ENCODE data around the gene CC2D1A. TPM values are rescaled to one million over a fixed set of nuclear protein-coding genes. Genes with fewer than 3 reads are reported as not detected.

CC2D1A gene
- total RNA-seq, 1 donor from 2014 or later = 38.5 TPM

DNA sequence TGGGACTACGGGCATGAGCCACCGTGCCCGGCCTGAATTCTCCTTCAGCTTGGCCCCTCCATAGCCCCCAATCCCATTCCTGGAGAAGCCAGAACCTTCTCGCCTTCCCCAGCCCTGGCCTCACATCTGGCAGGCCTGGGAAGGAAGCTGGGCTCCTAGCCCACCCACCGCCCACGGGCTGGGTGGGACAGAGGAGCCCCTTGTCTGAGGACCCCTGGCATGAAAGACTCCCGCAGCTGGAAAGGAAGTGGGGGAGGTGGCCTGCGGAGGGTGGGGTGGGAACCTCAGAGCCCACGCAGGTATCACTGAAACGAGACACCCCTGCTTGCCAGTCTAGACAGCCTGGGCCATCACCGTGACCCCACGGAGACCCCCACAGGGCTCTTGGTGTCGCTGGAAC is 36.7 kb upstream of the CC2D1A start:
- Mint-ChIP-seq H3K27me3 (peaks cover 29% of the 10 kb centered on the region), H3K4me3 (no peak overlapping the region), H3K9me3 (no peaks in the 10 kb centered on the region), H3K36me3 (ENCODE audit: low read depth) (peaks cover 3% of the 10 kb centered on the region), H3K4me1 (peaks cover 18% of the 10 kb centered on the region), H3K27ac (no peak overlapping the region)
- intact Hi-C loops (cut with micrococcal nuclease) = no loop called here
- no peak for DNase-seq

DNA sequence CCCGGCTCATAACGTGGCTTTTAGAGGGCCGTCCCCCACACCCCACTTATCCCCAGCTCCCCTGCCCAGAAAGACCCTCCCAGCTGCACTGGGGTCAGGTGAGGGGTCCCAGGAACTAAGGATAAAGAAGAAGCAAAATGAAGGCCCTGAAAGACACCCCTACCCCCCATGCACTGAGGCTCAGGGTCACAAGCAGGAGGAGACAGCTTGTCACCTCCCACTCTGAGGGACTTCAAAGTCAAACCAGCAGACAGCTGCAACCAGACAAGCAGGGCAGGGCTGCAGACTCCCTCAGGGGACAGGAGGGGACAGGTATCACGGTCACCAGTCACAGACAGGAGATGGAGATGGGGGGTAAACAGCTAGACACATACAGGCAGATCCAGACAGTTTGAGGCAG is 35.1 kb upstream of the CC2D1A start:
- Mint-ChIP-seq H3K9me3 (no peaks in the 10 kb centered on the region), H3K36me3 (ENCODE audit: low read depth) (peaks cover 2% of the 10 kb centered on the region), H3K4me1 (peaks cover 14% of the 10 kb centered on the region), H3K27ac (peak overlapping the region; percentile 15), H3K27me3 (peaks cover 23% of the 10 kb centered on the region), H3K4me3 (no peak overlapping the region)
- no peak for DNase-seq
- intact Hi-C loops (cut with micrococcal nuclease) = no loop called here

DNA sequence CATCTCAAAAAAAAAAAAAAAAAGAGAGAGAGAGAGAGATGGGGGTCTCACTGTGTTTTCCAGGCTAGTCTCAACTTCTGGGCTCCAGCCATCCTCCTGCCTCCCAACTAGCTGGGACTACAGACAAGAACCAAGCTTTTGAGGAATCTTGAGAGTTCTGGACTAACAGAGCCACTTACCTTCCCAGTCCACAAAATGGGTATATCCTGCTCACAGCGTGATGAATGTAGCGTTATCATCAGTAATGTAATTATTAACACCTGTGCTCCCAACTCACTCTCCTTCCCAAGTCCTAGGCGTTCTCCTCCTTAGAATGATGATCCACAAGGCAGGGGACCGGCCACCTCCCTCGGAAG is 33.7 kb upstream of the CC2D1A start:
- Mint-ChIP-seq H3K27me3 (peaks cover 13% of the 10 kb centered on the region), H3K9me3 (no peaks in the 10 kb centered on the region), H3K27ac (no peak overlapping the region), H3K4me3 (peak overlapping the region; percentile 80), H3K4me1 (peaks cover 8% of the 10 kb centered on the region), H3K36me3 (ENCODE audit: low read depth) (no peaks in the 10 kb centered on the region)
- no peak for DNase-seq
- intact Hi-C loops (cut with micrococcal nuclease) = no loop called here

DNA sequence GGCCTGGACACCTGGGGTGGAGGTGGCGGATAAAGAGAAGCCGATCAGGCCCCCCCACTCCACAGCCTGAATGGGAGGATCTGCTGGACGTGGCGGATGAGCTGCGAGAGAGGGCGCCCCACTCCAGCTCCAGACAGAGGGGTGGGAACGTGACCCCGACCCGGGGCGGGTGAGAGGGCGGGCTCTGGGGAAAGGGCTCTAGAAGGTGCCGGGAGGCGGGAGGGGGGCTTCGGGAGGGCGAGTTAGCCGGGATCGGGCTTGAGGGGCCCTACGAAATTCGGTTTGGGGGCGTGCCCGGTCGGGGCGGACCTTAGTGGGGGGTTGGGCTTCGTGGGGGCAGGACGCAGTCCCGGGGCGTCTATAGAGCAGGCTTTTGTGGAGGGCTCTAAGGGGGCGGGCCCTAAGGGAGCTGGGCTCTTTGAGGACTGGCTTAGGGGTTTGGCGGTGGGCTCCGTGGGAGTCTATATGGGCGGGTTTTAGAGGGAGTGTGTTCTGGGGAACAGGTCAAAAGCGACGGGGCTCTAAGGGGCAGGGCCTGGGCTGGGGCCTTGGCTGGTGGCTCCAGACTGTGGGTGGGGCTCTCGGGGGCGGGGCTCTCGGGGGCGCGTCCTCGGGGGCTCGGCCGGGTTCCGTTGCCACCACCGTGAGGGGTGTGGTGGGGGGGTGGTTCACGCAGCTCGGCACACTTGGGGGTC is 33.2 kb upstream of the CC2D1A start:
- intact Hi-C loops (cut with micrococcal nuclease) = no loop called here
- Mint-ChIP-seq H3K27ac (no peak overlapping the region), H3K27me3 (peaks cover 9% of the 10 kb centered on the region), H3K4me3 (peak overlapping the region; percentile 80), H3K36me3 (ENCODE audit: low read depth) (no peaks in the 10 kb centered on the region), H3K9me3 (no peaks in the 10 kb centered on the region), H3K4me1 (peaks cover 6% of the 10 kb centered on the region)
- peak; percentile 85 for DNase-seq

DNA sequence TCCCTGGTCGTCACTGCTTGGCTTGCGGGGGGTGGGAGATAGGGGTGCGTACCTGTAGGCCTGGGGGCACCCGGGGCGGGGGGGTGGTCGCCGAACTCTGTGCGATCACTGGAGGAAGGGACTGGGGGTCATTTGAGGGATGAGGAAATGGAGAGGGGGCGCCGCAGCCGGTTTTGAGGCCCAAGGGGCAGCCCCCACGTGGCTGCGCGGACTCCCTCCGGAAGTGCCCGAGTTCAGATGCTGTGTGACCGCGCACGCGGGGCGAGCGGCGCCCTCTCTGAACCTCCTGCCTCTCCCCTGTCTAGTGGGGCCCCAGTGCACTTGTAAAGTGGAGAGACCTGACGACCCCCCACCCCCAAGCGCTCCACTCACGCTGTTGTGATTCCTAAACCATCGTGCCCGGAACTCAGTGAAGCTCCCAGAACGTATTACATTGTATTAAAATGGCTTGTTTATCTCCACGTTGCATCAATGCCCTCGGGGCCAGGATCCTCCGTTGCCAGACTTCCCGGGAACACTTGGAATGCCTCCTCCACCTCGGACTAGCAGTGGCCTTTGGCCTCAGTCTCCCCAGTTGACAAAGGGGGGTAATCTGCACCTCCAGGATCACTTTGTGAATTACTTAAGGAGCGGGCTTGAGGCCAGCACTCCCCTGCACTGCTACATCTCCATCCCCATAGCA is 32.0 kb upstream of the CC2D1A start:
- H3K27me3 Mint-ChIP-seq = peaks cover 6% of the 10 kb centered on the region
- no peaks in the 10 kb centered on the region for H3K9me3 Mint-ChIP-seq
- intact Hi-C loops (cut with micrococcal nuclease) = no loop called here
- no peak for DNase-seq
- no peak overlapping the region for H3K27ac Mint-ChIP-seq
- peaks cover 2% of the 10 kb centered on the region for H3K4me1 Mint-ChIP-seq
- H3K36me3 Mint-ChIP-seq (ENCODE audit: low read depth) = no peaks in the 10 kb centered on the region
- H3K4me3 Mint-ChIP-seq = no peak overlapping the region

DNA sequence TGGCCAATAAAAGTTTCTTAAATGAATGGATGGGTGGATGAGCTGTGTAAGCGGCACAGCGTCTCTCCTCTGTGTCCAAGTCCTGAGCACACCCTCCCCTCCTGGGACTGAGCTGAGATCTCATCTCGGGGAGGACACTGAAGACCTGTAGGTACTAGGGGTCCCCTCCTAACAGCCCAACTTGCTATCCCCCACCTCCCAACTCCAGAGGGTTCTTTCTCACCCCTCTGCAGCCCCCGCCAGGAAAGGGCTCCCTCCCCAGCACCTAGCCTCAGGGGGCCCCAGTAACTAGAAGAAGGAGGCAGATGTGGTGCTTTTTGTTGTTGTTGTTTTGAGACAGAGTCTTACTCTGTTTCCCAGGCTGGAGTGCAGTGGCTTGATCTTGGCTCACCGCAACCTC is 30.2 kb upstream of the CC2D1A start:
- Mint-ChIP-seq H3K4me1 (peaks cover 10% of the 10 kb centered on the region), H3K9me3 (no peaks in the 10 kb centered on the region), H3K4me3 (no peak overlapping the region), H3K27ac (no peak overlapping the region), H3K36me3 (ENCODE audit: low read depth) (no peaks in the 10 kb centered on the region), H3K27me3 (peaks cover 6% of the 10 kb centered on the region)
- intact Hi-C loops (cut with micrococcal nuclease) = no loop called here
- DNase-seq = no peak

DNA sequence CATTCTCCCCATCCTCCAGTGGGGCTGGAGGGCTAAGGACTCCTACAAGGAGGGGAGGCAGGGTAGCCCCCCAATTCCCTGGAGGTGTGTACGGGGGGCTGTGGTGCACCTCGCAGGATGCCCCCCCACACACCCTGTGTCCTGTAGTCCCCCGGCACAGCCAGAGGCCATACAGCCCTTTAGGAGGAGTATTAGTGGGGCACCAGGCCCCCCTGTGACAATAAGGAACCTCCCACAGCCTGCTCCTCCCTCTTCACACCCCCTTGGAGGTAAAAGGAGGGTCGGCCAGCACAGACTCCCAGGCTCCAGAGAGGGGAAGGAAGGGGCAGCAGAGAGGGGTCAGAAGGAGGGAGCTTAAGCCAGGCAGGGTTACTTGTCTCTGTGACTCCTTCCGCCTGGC is 29.2 kb upstream of the CC2D1A start, which contains the start of gene NANOS3:
Gene NANOS3, plus strand, starts transcription at position 301 of the 400 bp plus-strand sequence. CDS start 115 bp downstream, outside the sequence.
- intact Hi-C loops (cut with micrococcal nuclease) = no loop called here
- no peak within 1 kb of the TSS for H3K4me3 Mint-ChIP-seq
- peaks cover 20% of the 10 kb centered on the region for H3K4me1 Mint-ChIP-seq
- no peaks in the 10 kb centered on the region for H3K9me3 Mint-ChIP-seq
- DNase-seq = no peak
- no peak within 1 kb of the TSS for H3K27ac Mint-ChIP-seq
- H3K36me3 Mint-ChIP-seq (ENCODE audit: low read depth) = no peaks in the 10 kb centered on the region
- H3K27me3 Mint-ChIP-seq = peaks cover 3% of the 10 kb centered on the region

DNA sequence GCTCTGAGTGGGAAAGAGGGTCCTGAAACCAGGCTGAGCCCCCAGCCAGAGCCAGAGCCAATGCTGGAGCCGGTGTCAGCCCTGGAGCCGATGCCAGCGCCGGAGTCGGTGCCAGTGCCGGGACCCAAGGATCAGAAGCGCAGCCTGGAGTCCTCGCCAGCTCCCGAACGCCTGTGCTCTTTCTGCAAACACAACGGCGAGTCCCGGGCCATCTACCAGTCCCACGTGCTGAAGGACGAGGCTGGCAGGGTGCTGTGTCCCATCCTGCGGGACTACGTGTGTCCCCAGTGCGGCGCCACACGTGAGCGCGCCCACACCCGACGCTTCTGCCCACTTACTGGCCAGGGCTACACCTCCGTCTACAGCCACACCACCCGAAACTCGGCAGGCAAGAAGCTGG is 28.7 kb upstream of the CC2D1A start:
- peaks cover 3% of the 10 kb centered on the region for H3K27me3 Mint-ChIP-seq
- H3K4me1 Mint-ChIP-seq = peaks cover 25% of the 10 kb centered on the region
- no peak overlapping the region for H3K27ac Mint-ChIP-seq
- H3K9me3 Mint-ChIP-seq = no peaks in the 10 kb centered on the region
- no peak for DNase-seq
- no peaks in the 10 kb centered on the region for H3K36me3 Mint-ChIP-seq (ENCODE audit: low read depth)
- intact Hi-C loops (cut with micrococcal nuclease) = no loop called here
- H3K4me3 Mint-ChIP-seq = no peak overlapping the region

DNA sequence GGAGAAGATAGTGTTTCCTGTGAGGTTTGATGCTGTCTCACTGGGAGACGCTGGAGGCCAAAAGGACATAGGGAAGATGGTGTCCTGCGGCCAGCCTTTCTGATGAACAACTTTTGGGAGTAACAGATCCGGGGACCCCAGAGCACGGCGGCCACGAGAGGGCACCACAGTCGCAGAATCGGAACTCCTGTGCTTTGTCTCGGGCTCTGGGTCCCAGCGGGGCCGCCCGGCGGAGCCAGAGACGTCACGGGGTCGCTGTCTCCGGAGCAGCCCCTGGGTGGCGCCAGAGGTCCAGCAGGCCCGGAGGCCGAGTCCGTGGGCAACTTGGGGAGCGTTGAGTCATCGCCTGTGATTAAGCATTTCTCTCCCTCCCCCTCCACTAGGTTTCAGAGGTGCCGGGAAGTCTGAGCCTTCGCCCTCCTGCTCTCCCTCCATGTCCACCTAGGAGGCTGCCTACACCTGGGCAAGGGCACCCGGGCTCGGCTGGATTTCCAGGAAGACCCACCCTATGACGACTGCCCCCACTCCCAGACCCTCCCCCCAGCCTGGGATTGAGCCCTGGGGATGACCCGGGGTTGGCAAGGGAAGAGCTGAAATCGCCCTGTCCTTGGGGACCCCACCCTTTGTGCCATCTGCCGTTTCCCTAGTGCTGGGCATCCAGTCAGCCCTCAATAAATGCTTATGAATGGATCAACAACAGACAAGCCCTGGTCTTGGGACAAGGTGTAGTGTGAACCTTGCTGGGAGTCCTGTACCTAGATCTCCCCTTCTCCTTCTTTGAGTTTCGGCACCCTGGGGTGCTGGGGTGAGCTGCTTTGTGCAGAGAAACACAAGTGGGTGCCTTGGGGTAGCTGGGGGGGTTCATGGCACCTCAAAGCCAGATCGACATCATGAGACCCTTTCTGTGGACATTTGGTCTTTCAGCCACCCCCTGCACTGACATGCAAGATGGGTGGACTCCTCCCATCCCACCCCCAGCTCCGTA is 25.6 kb upstream of the CC2D1A start:
- intact Hi-C loops (cut with micrococcal nuclease) = loop anchor here (1.0 to 10.0 kb wide), 9 partner anchors 26 to 594 kb away; partner anchors contain the start of genes ASF1B, BRME1, CC2D1A and DCAF15
- Mint-ChIP-seq H3K9me3 (no peaks in the 10 kb centered on the region), H3K36me3 (ENCODE audit: low read depth) (no peaks in the 10 kb centered on the region), H3K27me3 (no peaks in the 10 kb centered on the region), H3K27ac (peak overlapping the region; percentile 89), H3K4me1 (peaks cover 34% of the 10 kb centered on the region), H3K4me3 (peak overlapping the region; percentile 70)
- peak; percentile 100 for DNase-seq

DNA sequence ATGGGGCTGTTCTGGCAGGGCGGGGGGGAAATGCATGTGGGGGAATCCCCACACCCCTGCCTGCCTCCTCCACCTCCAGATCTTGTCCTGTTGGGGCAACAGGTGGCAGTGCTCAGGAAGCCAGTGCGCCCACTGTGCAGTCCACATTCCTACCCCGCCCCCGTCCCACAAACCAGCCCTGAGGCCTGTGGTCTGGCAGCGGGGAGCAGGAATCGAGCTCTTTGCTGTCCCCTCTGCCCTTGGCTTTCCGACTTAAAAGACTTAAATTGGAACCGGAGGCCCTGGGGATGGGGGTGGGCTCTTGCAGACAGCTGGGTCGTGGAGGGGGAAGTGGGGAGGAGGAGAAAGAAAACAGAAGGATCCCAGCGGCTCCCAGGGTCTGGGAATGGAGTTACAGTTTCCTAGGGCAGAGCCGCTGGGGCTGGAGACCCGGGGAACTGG is 24.7 kb upstream of the CC2D1A start:
- H3K27ac Mint-ChIP-seq = peak overlapping the region; percentile 89
- H3K27me3 Mint-ChIP-seq = no peaks in the 10 kb centered on the region
- no peaks in the 10 kb centered on the region for H3K9me3 Mint-ChIP-seq
- intact Hi-C loops (cut with micrococcal nuclease) = loop anchor here (2.0 to 10.0 kb wide), 4 partner anchors 26 to 594 kb away; partner anchors contain the start of genes ASF1B, BRME1, CC2D1A and PTGER1
- DNase-seq = peak; percentile 77
- peak overlapping the region; percentile 70 for H3K4me3 Mint-ChIP-seq
- peaks cover 34% of the 10 kb centered on the region for H3K4me1 Mint-ChIP-seq
- H3K36me3 Mint-ChIP-seq (ENCODE audit: low read depth) = no peaks in the 10 kb centered on the region

DNA sequence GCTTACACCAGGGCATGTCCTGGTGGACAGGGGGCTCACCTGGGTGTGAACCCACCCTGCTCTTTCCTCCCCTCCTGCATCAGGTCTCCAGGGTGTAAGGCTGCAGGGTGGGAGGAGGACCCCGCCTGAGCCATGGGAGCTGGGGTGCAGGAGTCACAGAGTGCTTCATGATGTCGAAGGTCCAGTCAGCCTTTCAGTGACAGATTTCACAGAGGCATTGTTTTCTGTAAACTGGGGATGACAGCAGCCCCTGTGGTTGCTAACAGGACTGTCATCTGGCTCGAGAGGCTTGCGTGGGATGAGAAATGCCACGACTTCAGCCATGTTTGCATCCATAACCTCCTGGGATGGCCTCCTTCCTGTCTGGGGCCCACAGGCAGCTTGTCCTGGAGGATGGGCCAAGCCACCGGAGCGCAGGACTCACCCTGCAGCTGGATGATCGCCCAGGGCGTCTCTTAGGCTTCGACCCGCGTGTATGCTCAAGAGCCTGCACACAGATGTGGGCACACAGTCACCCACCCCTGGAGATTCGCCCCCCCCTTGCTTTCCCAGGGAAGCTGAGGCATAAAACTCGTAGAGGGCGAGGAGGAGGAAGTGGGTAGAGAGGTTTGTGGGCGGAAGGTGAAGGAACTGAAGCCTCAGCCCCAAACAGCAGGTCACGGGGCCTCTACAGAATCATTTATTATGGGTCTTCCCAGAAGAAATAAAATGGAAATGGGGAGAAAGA is 24.1 kb upstream of the CC2D1A start:
- peak overlapping the region; percentile 89 for H3K27ac Mint-ChIP-seq
- H3K4me3 Mint-ChIP-seq = peak overlapping the region; percentile 70
- H3K36me3 Mint-ChIP-seq (ENCODE audit: low read depth) = no peaks in the 10 kb centered on the region
- no peaks in the 10 kb centered on the region for H3K9me3 Mint-ChIP-seq
- DNase-seq = peak; percentile 82
- intact Hi-C loops (cut with micrococcal nuclease) = loop anchor here (2.0 to 10.0 kb wide), 4 partner anchors 25 to 593 kb away; partner anchors contain the start of genes ASF1B, BRME1, CC2D1A and PTGER1
- H3K4me1 Mint-ChIP-seq = peaks cover 34% of the 10 kb centered on the region
- no peaks in the 10 kb centered on the region for H3K27me3 Mint-ChIP-seq

DNA sequence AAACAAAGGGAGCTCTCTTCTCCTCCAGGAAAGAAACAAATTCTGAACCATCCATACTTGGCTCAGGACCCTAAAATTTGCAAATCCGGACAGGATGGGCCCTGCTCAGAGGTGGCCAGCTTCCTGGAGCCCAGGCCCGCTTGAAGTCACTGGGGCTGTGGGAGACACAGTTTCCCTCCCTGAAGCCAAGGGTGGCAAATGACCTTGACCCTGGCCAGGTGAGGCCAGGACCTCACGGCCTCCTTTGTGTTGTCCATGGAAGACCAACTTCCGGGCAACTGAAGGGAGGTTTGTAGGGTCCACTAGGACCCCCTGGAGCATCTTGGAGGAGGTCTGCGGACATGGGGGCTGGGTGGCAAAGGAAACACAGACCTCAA is 23.6 kb upstream of the CC2D1A start:
- Mint-ChIP-seq H3K4me3 (peak overlapping the region; percentile 70), H3K9me3 (no peaks in the 10 kb centered on the region), H3K36me3 (ENCODE audit: low read depth) (no peaks in the 10 kb centered on the region), H3K27ac (peak overlapping the region; percentile 89), H3K27me3 (no peaks in the 10 kb centered on the region), H3K4me1 (peaks cover 34% of the 10 kb centered on the region)
- intact Hi-C loops (cut with micrococcal nuclease) = loop anchor here (5.0 to 10.0 kb wide), 2 partner anchors 175 to 592 kb away; partner anchors contain the start of gene PTGER1
- no peak for DNase-seq

DNA sequence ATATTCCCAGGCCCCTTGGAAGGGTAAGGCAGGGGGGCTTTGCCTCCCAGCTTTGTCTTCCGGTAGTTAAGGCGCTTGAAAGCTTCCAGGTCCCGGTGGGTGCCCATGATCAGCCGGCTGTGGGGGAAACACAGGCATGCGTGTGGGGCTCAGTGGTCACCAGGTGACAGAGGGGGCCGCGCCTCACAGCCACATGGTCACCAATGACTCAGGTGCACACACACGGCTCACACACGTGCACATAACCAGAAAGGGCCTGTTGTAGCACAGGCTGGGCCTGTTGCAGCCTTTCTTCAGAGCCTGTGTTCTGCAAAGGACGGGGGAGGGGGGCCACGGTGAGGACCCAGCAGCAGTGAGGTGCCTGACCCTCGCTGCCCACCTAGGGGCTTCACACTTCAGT is 23.2 kb upstream of the CC2D1A start:
- Mint-ChIP-seq H3K4me1 (peaks cover 34% of the 10 kb centered on the region), H3K9me3 (no peaks in the 10 kb centered on the region), H3K36me3 (ENCODE audit: low read depth) (no peaks in the 10 kb centered on the region), H3K27me3 (no peaks in the 10 kb centered on the region), H3K27ac (peak overlapping the region; percentile 34), H3K4me3 (no peak overlapping the region)
- DNase-seq = no peak
- intact Hi-C loops (cut with micrococcal nuclease) = loop anchor here (5.0 to 10.0 kb wide), 2 partner anchors 174 to 592 kb away; partner anchors contain the start of gene PTGER1
